GM08714 (cell line): Measurements from ENCODE around the gene GLE1.

ENCODE experiments used
- H3K4me3 ChIP-seq: fragments of 200-500 bp; sonication (Bioruptor generic); 2 replicates; pipeline ENCODE4 v1.5.1; 2014; ENCODE audit warnings: mild to moderate bottlenecking, low read length, inconsistent platforms
- ZNF274 ChIP-seq: IDR thresholded peaks from 2 replicates; pipeline ENCODE4 v1.6.1; 2012; ENCODE audit warnings: mild to moderate bottlenecking, low read depth, low read length

GLE1 gene, protein sequence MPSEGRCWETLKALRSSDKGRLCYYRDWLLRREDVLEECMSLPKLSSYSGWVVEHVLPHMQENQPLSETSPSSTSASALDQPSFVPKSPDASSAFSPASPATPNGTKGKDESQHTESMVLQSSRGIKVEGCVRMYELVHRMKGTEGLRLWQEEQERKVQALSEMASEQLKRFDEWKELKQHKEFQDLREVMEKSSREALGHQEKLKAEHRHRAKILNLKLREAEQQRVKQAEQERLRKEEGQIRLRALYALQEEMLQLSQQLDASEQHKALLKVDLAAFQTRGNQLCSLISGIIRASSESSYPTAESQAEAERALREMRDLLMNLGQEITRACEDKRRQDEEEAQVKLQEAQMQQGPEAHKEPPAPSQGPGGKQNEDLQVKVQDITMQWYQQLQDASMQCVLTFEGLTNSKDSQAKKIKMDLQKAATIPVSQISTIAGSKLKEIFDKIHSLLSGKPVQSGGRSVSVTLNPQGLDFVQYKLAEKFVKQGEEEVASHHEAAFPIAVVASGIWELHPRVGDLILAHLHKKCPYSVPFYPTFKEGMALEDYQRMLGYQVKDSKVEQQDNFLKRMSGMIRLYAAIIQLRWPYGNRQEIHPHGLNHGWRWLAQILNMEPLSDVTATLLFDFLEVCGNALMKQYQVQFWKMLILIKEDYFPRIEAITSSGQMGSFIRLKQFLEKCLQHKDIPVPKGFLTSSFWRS

DNA sequence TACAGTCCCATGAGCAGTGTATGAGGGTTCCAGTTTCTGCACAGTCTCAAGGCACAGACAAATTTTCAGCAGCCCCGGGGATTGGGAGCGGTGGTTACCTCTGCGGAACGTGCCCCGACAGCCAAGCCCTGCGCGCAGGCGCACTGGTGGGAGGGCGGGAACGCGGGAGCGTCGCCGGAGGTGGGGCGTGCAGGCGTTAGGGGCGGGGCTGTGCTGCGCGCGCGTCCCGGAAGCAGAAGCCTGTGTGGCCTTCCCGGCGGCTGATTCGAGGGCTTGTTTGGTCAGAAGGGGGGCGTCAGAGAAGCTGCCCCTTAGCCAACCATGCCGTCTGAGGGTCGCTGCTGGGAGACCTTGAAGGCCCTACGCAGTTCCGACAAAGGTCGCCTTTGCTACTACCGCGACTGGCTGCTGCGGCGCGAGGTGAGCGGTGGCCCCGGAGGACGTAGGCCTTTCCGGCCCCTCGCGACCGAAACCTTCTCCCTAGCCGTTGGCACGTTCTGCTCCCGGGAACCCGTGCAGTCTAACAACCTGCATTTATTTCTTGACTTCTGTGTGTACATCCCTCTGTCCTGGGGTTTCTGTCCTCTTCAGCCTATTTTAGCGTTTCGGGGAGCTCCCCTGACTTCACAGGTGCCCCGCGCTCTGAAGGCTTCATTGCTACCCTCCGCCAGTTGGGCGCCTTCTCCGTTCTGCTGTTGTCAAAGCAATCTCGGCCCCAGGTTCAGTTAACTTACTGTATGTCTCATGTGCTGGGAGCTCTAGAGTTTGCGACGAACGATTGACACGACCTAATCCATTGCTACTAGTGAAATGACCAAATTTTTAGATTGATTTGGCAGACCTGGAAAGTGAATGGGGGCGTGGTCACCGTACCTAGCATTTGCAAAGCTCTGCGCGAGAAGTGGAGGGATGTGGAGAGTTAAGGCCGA lies at the start of gene GLE1:
TSS of gene GLE1 (plus strand) at position 235 of the 929 bp plus-strand sequence. CDS start at position 322, 87 bp downstream.
- no peak for TF ChIP-seq ZNF274
- H3K4me3 ChIP-seq, result peak within 1 kb of the TSS; percentile 82

GRCh38 chr9:128454991-128455390 lies 49.5 kb upstream of the GLE1 start:
- no peak for TF ChIP-seq ZNF274
- no peak overlapping the region for H3K4me3 ChIP-seq

- TF ChIP-seq ZNF274, result no peak
- H3K4me3 ChIP-seq, result peak within 1 kb of the TSS; percentile 84
These were observed 48.5 kb upstream of the GLE1 start, which contains the start of gene ODF2 for GRCh38 chr9:128455849-128456612. Gene ODF2, plus strand, starts transcription at chr9:128456006. Its CDS starts 86 bp downstream, at chr9:128456092.

DNA sequence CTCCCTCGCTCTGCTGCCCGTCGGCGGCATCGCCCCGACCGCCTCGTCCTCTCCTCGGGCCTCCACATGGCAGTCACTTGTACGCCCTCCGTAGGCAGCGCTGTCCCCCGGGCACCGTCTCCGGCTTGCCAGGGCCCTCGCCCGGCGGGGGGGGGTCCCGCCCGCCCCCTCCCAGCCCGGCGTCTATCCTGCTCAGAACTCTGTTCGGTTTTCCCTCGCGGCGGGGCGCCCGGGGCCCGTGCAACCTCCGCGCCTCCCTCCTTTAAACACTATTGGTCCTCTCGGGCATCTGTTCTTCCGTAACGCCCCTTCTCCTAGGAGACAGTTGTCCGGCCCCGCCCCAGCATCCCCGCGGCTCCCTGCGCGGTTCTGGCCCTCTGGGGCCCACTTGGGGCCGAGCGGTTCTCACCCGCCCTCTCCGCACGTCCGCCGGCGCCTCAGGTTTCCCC lies 47.9 kb upstream of the GLE1 start:
- no peak for TF ChIP-seq ZNF274
- H3K4me3 ChIP-seq, result peak overlapping the region; percentile 84

- H3K4me3 ChIP-seq, result peak overlapping the region; percentile 84; the same call in 1 of the 2 replicates
- no peak for TF ChIP-seq ZNF274
These were observed 47.3 kb upstream of the GLE1 start for GRCh38 chr9:128457207-128457606.

DNA sequence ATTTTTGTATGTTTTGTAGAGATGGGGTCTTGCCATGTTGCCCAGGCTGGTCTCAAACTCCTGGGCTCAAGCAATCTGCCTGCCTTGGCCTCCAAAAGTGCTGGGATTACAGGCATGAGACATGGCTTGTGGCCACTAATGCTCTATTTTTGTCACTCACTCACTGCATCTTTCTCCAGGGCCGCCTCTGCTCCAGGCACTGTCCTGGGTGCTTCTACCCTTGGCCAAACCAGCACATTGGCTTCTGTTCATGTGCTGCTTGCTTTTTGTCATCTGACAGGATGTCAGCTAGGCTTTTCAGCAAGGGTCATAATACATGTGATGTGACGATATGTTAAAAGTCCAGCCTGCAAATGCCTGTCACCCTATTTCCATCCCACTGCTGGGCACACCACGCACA lies 45.5 kb upstream of the GLE1 start:
- TF ChIP-seq ZNF274, result no peak
- H3K4me3 ChIP-seq, result no peak overlapping the region

DNA sequence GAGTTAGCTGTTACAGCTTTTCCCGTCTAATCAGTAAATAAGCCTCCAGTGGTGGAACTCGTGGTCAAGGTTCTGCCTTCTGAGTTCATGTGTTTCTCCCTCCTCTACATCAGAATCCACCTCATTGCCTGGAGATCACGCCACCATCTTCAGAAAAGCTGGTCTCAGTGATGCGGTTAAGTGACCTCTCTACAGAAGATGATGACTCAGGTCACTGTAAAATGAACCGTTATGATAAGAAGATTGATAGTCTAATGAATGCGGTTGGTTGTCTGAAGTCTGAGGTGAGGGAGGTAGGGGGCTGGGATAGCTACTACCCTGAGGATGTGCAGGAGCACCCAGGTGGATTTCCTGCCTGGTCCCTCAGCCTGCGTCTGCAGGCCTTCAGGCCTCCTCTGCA lies 35.4 kb upstream of the GLE1 start:
- TF ChIP-seq ZNF274, result no peak
- H3K4me3 ChIP-seq, result no peak overlapping the region

DNA sequence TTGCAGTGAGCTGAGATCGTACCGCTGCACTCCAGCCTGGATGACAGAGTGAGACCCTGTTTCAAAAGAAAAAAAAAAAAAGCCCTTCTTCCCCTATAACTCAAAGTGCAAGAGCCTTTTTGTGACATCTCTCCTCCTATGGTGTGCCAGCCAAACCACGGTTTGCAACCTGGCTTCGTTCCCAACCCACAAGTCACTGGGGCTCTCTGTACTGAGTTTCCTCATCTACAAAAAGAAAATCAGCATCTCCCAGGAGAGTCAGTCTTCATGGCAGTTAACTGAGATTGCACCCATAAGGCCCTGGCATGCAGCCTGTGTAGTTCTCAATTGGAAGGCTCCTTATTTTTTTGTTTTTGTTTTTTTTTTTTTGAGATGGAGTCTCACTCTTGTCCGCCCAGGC lies 34.0 kb upstream of the GLE1 start:
- TF ChIP-seq ZNF274, result no peak
- no peak overlapping the region for H3K4me3 ChIP-seq

GRCh38 chr9:128473104-128473503 lies 31.4 kb upstream of the GLE1 start:
- TF ChIP-seq ZNF274, result no peak
- no peak overlapping the region for H3K4me3 ChIP-seq

GRCh38 chr9:128475867-128476266 lies 28.7 kb upstream of the GLE1 start:
- no peak overlapping the region for H3K4me3 ChIP-seq
- no peak for TF ChIP-seq ZNF274

- no peak overlapping the region for H3K4me3 ChIP-seq
- TF ChIP-seq ZNF274, result no peak
These were observed 25.3 kb upstream of the GLE1 start for GRCh38 chr9:128479262-128479661.

DNA sequence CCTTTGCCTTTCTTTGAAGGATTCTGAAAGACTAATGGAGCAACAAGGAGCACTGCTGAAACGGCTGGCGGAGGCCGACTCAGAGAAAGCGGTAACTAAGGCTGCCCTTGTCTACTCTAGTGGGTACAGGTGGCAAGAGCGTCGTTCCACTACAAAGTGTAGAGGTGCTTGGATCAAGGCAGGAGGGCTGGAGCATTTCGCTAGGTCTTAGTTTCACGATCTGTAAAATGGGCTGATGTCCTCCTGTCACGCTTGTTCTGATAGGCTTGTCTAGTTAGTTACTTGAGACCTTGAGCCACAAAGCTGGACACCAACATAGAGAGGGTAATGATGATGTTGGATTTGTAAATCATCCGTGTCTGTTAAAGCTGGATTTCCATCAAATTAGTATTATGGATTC lies 23.0 kb upstream of the GLE1 start:
- no peak overlapping the region for H3K4me3 ChIP-seq
- no peak for TF ChIP-seq ZNF274

DNA sequence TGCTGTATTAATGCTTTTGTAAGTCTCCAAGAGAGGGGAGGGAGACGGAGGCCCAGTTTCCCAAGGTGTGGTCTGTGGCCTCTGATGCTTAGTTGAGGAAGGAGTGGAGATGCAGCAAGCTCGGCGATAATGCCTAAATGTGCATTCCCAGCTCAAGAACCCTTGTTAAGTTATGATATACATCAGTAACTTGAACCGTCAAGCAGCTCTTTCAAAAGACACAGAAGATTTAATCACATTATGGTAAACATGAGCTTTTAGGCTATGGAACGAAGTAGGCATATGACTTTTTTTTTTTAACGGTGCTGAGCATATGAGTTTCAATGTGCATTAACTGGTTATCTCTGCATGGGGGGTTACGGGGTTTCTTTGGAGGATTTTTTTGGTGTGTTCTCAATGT lies 22.3 kb upstream of the GLE1 start:
- no peak for TF ChIP-seq ZNF274

More for the DNA sequence above, 22.3 kb upstream of the GLE1 start:
- H3K4me3 ChIP-seq, result no peak overlapping the region
